ENCODE data around the gene CHST13.
"Not testable (repeated sequence)": the region's sequence is repeated elsewhere in the genome, so short reads cannot be mapped to it uniquely, and the experiment has no call there.

The CHST13 gene

DNA sequence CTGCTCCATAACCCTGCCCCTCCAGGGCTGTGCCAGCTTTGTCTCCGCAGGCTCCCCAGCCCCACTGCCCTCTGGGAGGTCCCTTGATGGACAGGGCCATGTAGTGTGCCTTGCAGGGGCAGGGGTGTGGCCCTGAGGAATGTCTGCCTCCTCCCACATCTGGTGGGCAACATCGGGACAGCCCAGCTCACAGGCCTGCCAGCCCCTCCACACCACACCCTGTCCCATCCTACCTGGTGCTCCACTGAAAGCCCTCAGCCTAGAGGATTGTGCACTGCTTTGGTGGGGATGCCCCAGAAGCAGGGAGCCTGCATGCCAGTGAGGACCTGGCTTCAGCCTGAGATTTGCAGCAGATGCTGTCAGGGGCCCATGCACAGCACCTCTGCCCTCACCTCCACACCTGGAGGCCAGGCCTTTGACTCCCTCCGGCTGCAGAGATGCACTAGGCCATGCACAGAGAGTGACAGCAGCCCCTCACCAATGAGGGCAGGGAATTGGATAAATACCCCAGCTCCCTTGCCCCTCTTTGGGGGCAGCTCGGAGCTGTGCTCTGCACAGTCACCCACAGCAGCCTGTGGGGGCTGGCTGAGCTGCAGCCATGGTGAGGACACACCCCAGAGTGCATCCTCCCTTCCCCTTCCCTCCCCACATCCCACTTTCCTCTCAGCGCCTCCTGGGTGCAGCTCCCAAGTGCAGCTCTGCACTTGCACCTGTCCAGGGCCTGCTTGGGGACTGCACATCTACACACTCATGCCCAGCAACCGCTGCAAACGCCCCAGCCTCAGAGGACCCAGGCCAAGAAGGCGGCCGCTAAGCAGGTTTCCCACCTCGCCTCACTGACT, 32.1 kb downstream of the CHST13 start:
- DNase-seq (ENCODE audit: low read depth) = no peak

DNA sequence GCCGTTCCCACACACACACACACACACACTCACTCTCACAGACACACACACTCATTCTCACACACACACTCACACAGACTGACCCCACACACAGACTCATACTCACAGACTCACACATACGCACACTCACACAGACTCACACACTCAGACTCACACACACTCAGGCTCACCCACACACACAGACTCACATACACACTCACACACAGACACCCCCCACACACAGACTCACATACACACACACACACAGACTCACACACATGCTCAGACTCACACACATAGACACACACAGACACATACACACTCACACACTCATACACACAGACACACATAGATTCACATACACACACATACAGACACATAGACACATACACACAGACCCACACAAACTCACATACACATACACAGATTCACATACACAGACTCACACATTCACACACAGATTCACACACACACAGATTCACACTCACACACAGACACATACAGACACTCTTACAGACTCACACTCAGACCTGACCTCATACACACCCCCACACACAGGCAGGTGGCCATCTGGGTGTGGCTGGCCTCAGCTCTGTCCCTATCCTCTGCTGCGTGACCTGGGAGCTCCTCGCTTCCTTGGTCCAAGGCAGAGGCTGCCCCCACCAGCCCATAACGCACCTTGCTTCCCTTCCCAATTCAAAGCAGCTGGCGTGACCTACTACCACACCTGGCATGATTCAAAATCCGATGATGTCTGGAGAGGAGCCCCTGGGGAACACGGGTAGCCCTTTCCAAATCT, 32.9 kb downstream of the CHST13 start:
- DNase-seq (ENCODE audit: low read depth) = no peak

DNA sequence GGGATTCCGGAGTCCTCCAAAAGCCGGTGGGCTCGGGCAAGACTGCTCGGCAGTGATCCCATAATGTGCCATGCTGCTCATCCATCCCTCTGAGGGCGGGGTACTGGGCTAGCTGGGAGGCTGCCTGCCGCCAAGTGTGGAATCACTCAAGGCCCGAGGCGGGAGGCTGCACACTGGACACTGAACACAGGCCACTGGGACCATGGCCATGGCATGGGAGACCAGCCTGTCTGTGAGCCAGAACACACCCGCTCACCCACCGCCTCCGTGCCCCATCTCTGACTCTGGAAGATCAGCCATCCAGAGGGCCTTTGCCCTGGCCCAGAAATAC, 33.4 kb downstream of the CHST13 start:
- no peak for DNase-seq (ENCODE audit: low read depth)

DNA sequence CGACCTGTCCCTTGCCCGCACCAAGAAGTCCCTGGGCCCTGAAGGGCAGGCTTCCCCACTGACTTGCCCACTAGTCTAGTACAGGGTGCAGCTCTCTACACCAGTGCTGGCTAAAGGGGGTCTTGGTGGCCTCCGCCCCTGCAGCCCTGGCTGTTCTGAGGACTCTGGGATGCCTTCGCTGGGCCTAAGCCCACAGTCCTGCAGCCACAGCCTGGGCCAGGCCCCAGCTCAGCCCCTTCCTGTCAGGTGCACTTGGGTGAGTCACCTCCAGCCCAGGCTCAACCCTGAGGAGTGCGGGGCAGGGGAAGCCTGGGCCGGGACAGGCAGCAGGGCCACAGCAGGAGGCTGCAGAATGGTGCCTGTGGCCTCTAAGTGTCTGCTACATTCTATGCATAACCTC, 33.8 kb downstream of the CHST13 start:
- no peak for DNase-seq (ENCODE audit: low read depth)

DNA sequence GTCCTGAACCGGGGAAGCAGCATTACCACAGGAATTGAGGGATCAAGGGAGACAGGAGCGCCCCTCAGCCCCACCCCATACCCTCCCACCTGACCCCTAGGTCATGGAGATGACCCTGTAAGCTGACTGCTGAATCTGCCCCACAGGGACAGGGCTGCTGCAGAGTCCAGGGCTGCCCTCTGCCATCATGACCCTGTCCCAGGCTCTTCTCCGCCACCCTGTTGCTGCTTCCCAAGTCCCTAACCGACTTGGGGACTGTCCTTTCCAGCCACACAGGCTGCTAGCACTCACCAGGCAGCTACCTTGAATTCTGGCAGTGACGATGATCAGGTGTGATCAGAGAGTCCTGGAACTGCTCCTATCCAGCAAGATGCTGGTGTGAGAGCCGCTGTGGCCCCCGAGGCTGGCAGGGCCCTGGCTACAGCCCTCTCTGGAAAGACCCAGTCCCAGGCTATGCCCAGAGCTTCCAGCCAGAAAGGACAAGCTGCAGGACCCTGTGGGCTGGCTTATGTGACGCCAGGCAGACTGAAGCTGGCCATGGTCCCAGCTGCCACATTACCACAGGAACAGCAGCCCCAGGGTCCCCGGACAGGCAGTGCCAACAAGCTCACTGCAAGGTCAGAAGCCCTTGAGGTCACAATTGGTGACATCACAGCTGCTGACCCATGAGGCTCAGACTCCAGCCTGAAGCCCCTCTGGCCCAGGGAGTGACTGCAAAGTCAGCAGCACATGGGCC, 34.5 kb downstream of the CHST13 start, which contains the start of gene C3orf22:
C3orf22 (minus strand) TSS at position 597 of the 736 bp plus-strand sequence. CDS start 5,542 bp downstream, outside the sequence.
- no peak for DNase-seq (ENCODE audit: low read depth)

DNA sequence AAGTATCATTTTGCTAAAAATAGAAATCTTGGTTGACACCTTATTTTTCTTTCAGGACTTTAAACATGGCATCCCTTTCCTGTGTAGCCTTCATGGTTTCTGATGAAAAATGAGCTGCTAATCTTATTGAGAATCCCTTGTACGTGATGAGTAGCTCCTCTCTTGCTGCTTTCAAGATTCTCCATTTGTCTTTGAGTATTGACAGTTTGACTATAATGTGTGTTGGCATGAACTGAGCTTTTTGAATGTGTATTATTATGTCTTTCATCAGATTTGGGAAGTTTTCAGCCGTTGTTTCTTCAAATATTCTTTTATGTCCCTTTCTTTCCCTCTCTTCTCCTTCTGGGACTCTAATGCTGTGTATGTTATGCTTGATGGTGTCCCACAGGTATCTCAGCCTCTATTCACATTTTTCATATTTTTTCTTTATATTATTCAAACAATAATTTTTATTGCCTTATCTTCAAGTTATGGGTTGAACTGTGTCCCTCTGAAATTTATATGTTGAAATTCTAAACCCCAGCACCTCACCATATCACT, 38.9 kb downstream of the CHST13 start:
- no peak for DNase-seq (ENCODE audit: low read depth)

DNA sequence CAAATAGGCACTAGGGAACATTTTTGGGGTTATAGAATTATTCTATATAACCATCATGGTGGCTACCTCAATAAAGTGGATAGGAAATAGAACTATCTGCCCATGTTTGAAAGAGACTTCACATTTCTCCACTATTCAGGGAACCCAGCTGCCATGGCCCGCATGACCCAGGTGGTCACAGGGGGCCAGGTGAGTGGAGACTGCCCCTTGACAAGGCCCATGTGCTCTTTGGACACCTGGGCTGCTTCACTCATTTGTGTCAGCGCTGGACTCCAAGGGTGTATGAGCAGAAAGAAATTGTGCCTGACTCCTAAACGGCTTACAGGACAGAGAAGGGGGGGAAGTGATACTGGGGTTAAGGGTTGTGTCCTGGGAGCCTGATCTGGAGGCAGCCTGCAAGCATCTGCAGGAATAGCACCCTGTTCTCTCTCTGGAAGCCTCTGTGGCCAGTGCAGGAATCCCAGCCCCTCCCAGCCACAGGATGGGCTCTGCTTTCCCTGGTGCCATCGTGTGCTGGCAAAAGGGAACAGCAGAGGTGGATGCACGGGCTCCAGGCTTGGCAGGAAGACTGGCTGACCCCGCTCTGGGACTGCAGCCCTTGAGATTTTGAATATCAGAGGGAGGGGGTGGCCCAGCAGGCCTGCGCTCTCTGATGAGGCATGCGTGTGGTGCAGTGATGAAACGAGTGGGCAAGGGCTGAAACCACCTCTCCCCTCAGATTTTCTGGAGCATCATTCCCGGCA, 43.9 kb downstream of the CHST13 start:
- no peak for DNase-seq (ENCODE audit: low read depth)

DNA sequence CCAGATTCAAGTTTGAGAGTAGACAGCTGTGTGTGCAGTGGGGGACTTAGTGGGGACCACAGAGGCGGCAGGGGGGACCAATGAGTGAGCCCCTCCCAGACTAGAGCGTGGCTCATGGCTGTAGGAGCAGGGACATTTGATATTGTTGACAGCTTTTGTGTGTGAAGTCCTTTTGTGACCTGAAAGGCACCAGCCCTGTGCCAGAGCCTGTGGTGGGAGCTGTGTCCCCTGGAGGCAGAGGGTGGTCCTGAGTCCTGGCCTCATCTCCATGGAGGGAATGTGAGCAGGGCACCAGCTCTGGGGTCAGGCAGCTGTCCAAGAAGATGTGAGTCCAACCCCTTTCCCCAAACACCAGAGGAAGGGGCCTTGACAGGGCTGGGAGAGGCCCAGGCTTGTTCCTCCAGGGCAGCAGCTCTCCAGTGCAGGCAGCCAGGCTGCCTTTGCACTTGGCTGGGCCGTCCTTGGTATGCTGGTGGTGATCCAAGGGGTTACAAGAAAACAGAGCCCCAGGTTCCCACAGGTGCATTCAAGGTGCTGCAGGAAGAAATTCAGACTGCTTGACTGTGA, 44.9 kb downstream of the CHST13 start:
- DNase-seq (ENCODE audit: low read depth) = no peak

DNA sequence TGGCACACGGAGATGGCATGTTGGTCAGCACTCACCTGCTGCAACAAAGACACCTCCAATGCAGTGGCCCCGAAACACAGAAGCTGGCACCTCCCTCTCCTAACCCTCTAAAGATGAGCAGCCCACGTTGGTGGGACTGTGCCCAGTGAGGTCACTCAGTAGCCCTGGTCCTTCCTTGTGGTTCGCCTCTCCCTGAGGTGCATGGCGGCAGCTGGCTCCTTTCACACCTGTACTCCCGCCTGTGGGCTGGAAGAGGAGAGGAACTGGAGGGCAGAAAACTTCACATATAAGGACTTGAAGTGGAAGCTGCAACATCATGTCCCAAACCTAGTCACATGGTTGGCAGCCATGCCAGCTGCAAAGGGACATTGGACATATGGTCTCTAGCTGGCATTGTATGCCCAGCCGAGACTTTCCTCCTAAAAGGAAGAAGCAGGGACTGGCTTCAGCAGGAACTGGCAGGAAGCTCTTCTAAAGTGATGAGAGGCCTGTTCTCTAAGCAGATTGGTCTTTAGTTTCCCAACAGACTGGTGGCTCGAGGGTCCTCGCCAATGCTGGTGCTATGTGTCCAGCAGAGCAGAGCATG, 45.5 kb downstream of the CHST13 start:
- no peak for DNase-seq (ENCODE audit: low read depth)

DNA sequence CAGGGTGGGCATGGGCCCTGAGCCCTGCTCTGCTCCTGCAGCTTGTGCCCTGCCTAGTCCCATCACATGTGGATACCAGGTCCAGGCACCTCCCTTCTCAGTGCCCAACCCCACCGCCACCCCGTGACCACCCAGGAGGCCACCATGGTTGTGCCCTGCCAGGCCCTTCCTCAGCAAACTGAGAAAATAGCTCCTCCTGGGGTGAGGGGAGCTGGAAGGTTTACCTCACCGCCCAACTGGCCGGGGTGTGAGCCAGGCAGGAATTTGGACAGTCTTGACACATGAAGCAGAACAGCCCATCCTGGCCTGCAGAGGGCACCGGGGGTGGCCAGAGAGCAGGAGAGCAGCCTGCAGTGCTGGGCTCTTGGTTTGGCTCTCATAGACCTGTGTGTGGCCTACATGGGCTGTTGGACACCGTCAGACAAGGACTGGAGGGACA, 46.2 kb downstream of the CHST13 start:
- DNase-seq (ENCODE audit: low read depth) = no peak

DNA sequence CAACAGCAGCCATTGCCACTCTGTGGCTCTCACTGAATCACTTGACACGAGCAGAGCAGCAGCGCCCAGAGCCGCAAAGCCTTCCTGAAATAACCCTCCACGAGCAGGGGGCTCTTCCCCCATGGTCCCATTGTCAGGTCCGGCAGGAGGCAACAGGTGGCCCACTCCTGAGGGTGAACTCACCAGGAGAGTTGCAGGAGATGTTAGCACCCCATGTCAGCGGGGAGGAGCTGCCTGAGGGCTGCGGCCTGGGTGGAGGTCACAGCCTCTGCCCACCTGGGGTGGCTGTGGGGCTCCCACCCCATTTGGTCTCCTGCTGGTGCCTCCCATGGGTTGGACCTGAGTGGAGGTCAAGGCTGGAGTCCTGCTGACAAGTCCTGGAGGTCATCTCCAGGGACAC, 47.1 kb downstream of the CHST13 start:
- no peak for DNase-seq (ENCODE audit: low read depth)

DNA sequence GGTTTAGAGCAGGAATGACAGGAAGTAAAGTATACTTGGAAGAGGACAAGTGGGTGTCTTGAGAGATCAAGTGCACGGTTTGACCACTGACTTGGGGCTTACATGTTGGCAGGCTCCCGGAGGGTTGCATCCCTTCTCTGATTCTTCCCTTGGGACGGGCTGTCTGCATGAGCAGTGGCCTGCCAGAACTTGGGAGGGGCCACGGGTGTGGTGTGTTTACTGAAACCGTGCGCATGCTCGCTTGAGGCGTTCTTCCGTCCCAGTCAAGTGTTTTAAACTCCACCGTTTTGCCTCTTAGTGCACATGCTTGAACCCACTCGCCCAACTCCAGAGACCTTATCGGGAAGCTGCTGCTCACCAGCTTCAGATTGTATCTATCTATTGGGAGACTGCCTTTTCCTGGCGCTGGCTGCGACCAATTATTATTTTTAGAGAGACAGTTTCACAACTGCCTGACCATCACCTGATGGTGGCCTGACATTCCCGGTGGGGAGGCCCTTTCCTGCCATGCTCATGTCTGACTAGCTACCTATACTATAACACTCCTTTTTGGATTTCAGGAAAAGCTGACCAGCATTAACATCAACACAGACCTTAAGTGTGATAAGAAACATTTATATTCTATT, 49.6 kb downstream of the CHST13 start:
- DNase-seq (ENCODE audit: low read depth) = no peak

DNA sequence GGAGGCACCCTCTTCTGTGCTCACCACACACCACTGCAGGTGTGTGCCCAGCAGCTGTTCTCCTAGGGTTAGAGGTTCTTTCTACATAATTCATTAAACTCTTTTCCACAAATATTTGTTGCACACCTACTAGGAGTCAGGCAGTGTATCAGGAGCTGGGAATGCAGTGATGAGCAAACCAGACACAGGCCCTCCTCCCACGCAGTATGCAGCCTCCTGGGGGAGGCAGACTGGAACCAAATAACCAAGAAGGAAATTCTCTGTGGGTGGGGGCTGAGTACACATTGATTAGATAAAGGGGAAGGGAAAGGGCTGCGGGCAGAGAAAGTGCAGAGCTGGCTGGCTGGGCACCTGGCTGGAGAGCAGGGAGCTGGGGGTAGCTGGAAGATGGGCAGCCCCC, 53.3 kb downstream of the CHST13 start:
- DNase-seq (ENCODE audit: low read depth) = no peak

DNA sequence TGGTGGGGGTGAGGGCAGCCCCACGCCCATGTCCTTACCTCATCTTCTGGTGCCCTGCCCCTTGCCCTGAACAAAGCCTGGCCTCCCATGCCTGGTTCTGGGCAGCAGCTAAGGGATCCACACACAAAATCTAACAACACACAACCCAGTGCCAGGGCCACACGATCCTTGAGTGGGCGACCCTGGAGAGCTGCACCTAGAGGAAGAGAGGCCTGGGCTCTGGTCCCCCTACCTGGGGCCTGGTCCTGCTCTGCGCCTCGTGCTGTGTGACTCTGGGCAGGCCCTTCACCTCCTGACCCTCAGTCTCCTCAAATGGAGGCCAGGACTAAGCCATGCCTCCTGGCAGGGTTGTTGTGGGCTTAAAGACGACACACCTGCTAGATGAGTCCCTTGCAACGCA, 54.7 kb downstream of the CHST13 start:
- no peak for DNase-seq (ENCODE audit: low read depth)

DNA sequence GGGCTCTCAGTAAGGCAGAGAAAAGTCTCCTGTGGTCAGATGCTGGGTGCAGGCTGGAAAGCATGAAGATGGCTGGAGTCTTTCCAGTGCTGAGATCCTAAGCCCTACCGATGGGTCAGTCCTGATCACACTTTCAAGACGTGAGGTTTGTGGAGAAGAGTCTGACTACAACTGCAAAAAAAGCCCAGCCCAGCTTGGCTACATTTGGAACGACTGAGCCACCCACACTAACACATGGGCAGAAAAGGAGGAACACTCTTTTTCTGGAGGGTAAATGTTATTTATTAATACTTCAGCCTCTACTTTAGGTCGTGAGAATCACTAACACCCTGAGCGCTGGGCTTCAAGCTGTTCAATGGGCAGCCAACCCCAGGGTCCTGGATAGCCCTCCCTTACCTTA, 56.8 kb downstream of the CHST13 start:
- no peak for DNase-seq (ENCODE audit: low read depth)

DNA sequence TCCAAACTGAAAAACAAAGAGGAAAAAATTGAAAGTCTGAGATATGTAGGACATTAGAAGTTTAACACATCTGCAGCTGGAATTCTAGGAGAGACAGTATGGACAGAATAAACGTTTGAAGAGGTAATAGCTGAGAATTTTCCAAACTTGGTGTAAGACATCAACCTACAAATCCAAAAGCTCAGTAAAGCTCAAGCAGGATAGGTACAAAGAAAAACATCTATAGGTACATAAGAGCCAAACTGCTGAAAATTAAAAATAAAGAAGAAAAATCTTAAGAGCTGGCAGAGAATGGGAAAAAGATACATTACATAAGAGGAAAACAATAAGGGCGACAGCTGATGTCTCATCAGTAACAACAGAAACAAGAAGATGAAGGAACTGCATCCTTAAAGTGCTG, 57.6 kb downstream of the CHST13 start:
- no peak for DNase-seq (ENCODE audit: low read depth)

DNA sequence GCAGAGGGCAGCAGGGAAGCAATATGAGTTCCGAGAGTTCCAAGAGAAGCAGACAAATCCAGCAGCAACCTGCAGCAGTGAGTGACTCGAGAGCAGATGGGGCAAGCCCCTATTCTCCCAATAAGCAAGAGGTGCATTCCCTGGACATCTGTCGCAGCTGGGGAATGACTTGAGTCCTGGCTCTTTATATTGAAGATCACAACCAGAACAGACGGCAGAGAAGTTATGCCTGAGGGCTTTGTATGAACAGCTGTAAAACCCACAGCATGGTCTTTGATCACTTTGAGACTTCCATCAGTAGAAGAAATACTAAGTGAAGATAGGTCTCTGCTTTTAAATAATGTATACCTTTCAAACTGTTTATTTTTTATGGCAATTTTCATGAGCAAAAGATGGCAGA, 58.4 kb downstream of the CHST13 start:
- no peak for DNase-seq (ENCODE audit: low read depth)

DNA sequence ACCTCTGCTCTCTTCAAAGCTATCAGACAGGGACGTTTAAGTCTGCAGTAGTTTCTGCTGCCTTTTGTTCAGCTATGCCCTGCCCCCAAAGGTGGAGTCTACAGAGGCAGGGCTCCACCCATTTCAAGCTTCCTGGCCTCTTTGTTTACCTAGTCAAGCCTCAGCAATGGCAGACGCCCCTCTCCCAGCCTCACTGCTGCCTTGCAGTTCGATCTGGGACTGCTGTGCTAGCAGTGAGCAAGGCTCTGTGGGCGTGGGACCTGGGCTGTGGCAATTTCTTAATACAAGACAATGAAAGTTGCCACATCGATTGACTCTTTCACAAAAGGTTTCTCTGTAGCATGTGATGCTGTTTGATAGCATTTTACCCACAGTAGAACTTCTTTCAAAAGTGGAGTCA, 67.6 kb downstream of the CHST13 start:
- DNase-seq (ENCODE audit: low read depth) = not testable (repeated sequence)
